GM19328 (cell line): ENCODE results near the gene CPA4.
"Not testable (repeated sequence)": the region's sequence is repeated elsewhere in the genome, so short reads cannot be mapped to it uniquely, and the experiment has no call there.

Experiments
- ATAC-seq: cut with Tn5 transposase; IDR thresholded peaks from one replicate; pipeline ENCODE4 v1.9.1; 2021; ENCODE audit warnings: mild to moderate bottlenecking, moderate library complexity; ENCODE audit not compliant: unreplicated experiment

The CPA4 gene

DNA sequence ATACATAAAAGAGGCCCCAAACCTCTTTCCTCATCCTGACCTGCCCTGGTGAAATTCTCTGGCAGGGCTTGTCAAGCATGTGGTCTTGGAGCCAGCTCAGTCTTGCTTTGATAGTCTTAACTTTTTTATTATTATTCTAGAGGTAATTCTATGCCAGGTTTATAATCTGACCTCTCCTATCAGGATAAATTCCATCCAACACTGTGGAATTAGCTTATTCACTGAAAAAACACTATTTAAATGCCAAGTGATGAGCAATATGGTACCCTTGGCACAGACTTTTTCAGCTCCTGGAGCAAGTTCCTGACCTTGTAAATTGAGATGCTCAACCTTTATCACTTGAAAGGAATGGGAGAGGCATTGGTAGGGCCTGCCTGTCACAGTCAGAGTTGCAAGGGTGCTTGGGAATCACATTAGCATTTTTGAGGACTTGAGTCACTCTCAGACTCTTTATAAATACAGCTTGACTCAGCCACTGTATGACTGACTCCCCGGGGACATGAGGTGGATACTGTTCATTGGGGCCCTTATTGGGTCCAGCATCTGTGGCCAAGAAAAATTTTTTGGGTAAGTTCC, at the start of gene CPA4:
Gene CPA4 (plus strand): TSS at position 480 of the 576 bp plus-strand sequence. CDS start 20 bp downstream, at position 500.
- no peak for ATAC-seq

DNA sequence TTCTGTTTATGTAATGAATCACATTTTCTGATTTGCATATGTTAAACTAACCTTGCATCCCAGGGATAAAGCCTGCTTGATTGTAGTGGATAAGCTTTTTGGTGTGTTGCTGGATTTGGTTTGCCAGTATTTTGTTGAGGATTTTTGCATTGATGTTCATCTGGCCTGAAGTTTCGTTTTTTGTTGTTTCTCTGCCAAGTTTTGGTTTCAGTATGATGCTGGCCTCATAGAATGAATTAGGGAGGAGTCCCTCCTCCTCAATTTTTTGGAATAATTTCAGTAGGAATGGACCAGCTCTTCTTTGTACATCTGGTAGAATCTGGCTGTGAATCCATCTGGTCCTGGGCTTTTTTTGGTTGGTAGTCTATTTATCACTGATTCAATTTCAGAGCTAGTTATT, 49.5 kb upstream of the CPA4 start:
- ATAC-seq = not testable (repeated sequence)

DNA sequence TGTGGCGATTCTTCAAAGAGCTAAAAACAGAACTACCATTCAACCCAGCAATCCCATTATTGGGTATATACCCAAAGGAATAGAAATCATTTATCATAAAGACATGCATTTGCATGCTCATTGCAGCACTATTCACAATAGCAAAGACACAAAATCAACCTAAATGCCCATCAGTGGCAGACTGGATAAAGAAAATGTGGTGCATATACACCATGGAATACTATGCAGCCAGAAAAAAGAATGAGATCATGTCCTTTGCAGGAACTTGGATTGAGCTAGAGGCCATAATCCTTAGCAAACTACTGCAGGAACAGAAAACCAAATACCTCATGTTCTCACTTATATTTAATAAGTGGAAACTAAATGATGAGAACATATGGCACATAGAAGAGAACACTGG, 46.5 kb upstream of the CPA4 start:
- not testable (repeated sequence) for ATAC-seq

DNA sequence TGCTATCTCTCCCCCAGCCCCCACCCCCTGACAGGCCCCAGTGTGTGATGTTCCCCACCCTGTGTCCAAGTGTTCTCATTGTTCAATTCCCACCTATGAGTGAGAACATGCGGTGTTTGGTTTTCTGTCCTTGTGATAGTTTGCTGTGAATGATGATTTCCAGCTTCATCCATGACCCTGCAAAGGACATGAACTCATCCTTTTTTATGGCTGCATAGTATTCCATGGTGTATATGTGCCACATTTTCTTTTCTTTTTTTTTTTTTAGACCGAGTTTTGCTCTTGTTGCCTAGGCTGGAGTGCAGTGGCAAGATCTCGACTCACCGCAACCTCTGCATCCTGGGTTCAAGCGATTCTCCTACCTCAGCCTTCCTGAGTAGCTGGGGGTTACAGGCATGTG, 44.1 kb upstream of the CPA4 start:
- ATAC-seq = not testable (repeated sequence)

GRCh38 chr7:130249626-130250025, 43.3 kb upstream of the CPA4 start:
- not testable (repeated sequence) for ATAC-seq

DNA sequence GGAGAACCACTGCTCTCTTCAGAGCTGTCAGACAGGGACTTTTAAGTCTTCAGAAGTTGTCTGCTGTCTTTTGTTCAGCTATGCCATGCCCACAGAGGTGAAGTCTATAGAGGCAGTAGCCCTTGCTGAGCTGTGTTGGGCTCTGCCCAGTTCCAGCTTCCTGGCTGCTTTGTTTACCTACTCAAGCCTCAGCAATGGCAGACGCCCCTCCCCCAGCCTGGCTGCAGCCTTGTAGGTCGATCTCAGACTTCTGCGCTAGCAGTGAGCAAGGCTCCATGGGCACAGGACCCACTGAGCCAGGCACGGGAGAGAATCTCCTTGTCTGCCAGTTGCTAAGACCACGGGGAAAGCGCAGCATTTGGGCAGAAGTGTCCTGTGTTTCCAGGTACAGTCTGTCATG, 38.4 kb upstream of the CPA4 start:
- no peak for ATAC-seq

DNA sequence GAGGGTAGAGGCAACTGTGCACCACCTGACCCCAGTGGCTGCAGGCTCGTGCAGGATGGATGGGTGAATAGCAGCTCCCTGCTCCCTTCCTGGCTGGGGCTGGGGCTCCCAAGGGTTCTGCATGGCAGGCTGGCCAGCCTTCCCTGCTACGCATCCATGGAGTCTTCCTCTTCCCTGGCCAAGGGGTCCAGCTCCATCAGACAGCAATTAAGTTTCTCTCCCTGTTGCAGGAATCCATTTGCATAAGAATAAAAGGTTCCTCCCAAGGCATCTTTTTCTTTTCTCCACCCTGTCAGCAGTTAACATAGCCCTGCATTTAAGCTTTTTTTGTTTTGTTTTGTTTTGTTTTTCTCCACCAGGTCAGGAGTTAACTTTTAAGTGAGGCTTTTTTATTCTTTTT, 36.3 kb upstream of the CPA4 start:
- no peak for ATAC-seq

DNA sequence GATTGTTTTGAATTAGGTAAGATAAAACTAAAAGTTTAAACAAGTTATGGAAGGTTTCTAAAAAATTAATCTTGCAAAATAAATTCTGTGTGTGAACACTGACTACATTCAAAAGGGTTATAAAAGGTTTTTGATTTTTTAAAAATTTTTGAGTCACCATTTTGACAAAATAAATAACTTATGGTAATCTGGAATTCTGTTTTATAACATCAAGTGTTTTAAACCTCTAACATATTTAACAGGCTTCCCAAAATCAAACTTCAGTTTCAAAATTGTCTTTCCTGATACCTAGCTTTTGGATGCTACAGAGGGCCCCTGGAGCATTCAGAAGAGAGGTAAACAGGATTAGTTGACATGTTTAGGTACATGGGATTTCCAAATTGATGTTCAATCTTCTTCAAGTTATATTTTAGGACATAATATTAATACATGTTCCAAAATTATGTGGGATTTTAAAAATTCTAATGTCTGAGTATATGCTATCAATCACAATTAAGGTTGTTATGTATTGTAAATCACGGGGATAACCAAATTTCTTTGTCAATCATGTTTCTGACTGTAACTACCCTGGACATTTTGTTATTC, 34.4 kb upstream of the CPA4 start:
- no peak for ATAC-seq

DNA sequence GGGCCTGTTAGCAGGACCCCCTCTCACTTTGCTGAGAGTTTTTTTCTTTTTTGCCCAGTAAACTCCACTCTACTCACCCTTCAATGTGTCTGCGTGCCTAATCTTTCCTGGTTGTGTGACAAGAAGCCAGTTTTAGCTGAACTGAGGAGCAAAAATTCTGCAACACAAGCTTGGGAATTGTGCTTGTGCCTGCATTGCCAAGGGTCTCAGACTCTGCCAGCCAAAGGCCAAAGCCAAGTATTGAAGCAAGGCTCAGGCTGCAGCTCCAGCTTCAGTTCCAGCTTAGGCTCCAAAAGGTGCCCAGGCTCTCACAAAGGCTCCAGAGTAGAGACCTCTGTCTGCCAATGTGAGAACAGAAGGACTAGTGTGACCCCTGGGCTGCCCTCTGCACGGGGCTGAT, 30.5 kb upstream of the CPA4 start:
- no peak for ATAC-seq

- ATAC-seq = no peak
Measured at GRCh38 chr7:130263130-130263529, 29.8 kb upstream of the CPA4 start.

- no peak for ATAC-seq
Measured at GRCh38 chr7:130266258-130266960, 26.6 kb upstream of the CPA4 start, which contains the start of gene CPA2. Gene CPA2, plus strand, starts transcription at chr7:130266863. Its CDS starts 19 bp downstream, at chr7:130266882.

- ATAC-seq = no peak
Measured at GRCh38 chr7:130266961-130267321, 26.0 kb upstream of the CPA4 start.

DNA sequence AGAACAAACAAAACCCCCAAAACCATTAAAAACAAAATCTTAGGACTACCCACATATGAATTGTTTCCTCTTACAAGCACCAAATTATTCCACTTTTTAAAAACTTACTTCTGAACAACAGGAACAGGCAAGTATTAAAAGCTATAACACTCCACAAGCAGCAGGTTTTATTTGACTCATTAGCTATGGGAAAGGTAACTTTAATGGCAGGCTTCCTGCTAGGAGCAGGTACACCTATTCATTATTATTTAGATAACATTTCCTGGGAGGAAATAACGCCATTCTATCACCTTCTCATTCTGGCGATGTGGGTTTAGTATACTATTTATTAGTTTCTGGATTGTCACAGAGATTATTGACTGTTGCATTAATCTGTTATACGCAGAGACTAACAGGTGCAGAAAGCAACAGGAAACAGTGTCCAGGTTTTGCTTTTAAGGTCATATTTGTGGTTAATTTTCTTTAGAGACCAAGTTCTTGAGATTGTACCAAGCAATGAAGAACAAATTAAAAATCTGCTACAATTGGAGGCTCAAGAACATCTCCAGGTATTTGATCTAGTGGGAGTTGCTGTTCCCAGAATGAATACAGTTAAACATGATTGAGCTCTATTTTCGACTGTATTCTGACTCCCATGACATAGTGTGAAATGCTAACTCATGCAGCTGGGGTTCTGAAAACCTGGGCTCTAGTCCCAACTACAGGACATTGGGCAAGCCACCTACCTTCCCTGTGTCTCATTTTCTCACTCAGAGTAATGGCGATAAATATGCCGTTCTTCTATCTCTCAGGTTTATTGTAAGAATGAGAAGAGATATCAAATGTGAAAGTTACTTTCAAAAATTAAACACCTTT, 24.3 kb upstream of the CPA4 start:
- no peak for ATAC-seq

DNA sequence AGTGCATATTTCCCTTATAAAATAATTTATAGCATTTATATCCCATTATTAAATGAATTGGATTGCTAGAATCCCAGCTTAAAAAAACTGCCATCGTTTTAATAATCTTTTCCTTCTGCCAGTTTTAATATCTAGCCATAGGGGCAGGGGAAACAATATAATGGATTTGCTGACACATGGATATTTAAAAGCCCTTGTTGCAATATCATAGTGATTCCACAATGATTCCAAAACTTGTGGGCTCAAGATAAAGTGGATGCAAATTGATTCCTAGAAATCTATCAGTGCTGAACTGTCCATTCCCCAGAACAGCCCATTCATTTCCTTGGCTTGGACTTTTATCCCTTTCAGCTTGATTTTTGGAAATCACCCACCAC, 23.7 kb upstream of the CPA4 start:
- no peak for ATAC-seq

- ATAC-seq = no peak
Measured at GRCh38 chr7:130270947-130271800, 21.8 kb upstream of the CPA4 start.

- no peak for ATAC-seq
Measured at GRCh38 chr7:130272381-130273080, 20.4 kb upstream of the CPA4 start.

DNA sequence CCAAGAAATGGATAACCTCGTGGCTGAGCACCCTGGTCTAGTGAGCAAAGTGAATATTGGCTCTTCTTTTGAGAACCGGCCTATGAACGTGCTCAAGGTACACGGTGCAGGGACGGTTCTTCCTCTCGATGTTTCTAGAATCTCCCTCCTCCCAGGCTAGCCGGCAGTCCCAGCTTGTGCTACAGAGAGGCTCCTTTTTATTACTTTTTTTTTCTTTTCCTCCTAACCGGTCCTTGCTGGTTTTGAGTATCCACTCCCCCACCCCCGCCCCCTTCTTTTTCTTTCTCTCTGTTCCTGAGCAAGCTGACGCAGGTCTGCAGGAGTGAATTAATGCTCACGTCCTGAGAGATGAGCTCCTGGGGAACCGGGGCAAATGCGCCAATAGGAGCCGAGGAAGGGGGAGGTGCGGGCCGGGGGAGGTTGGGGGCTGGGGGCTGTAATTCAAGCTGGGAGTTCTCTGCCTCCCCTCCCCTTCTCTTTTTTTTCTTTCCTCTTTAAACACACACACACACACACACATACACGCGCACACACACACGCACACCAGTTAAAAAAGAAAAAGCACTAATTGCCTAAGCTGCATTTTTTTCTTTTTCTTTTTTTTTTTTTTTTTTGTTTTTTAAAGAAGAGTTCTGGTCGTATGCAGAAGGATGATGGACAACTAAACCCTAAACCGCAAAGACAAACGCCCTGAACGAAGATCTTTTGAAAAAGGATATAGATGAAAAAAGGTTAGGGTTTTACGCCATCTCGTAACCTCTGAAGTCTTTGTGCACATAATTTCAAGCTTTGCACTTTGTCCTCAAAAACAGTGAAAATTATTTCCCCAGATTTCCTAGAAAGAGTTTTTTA, 19.7 kb upstream of the CPA4 start:
- no peak for ATAC-seq

- no peak for ATAC-seq
Measured at GRCh38 chr7:130273933-130274255, 19.1 kb upstream of the CPA4 start.

GRCh38 chr7:130274296-130274695, 18.7 kb upstream of the CPA4 start:
- ATAC-seq = no peak
